ENCODE measurements around the gene SEC22C. TPM values are rescaled to one million over a fixed set of nuclear protein-coding genes. Genes with fewer than 3 reads are reported as not detected.
A peak's percentile ranks its signal among the peaks of the same experiment; 100 is the strongest.

The SEC22C gene
- polyA plus RNA-seq, 3 donors = 15.3 to 28.4 (median 27.4) TPM

DNA sequence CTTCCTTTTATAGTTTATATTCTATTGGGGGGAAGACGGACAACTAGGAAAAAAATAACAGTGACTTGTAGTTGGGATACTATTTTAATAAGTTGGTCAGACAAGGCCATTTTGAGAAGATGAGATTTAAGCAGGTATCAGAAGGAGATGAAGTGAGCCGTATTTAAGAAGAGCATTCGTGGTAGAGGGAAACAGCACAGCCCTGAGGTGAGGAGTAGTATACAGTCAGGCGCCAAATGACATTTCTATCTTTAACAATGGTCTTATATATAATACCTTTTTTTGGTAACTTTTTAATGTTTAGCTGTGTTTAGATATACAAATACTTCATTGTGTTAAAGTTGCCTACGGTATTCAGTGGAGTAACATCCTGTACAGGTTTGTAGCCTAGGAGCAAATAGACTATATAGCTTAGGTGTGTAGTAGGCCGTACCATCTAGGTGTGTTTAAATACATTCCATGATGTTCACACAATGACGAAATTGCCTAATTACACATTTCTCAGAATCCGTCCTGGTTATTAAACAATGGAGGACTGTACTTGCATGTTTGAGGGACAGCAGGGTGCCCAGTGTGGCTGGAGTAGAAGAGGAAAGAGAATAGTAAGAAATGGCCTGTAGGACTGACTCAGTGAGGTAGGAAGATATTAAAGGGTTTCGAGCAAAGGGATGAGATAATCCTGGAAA, 20.3 kb upstream of the SEC22C start:
- H3K36me3 Mint-ChIP-seq = peaks cover 16 to 23% of the 10 kb centered on the region in 2 donors
- Histone ChIP-seq H3K9ac (ENCODE audit: insufficient read depth, low read length, poor library complexity, severe bottlenecking) (no peak overlapping the region), H4K20me1 (ENCODE audit: insufficient read depth, low read length) (peaks cover 53% of the 10 kb centered on the region), H3K4me1 (ENCODE audit: control insufficient read depth in 1 of 2, insufficient read depth in 2 of 2, low read length in 2 of 2) (peaks cover 19 to 27% of the 10 kb centered on the region in 2 donors), H3K79me2 (ENCODE audit: insufficient read depth, low read length) (peaks cover 63% of the 10 kb centered on the region), H2AFZ (ENCODE audit: insufficient read depth, low read depth, low read length, poor library complexity, severe bottlenecking) (no peak overlapping the region), H3K27me3 (ENCODE audit: control insufficient read depth in 2 of 2, insufficient read depth in 2 of 2, low read length in 2 of 2) (no peaks in the 10 kb centered on the region), H3K27ac (ENCODE audit: low read depth in 1 of 2, low read length in 2 of 2) (peak overlapping the region in 1 of 2 donors; percentile 90), H3K4me2 (replicated peaks; ENCODE audit: extremely low read depth, low read length, poor library complexity, severe bottlenecking) (peak overlapping the region; percentile 79), H3K9me3 (replicated peaks in 1 of 2; ENCODE audit: control insufficient read depth in 1 of 2, insufficient read depth in 1 of 2, low read length in 2 of 2) (no peaks in the 10 kb centered on the region), H3K36me3 (replicated peaks in 1 of 2; ENCODE audit: control insufficient read depth in 1 of 2, insufficient read depth in 2 of 2, low read length in 2 of 2) (peaks cover 16 to 32% of the 10 kb centered on the region in 2 donors), H3K4me3 (replicated peaks in 1 of 3; ENCODE audit: low read depth in 2 of 3, low read length in 3 of 3) (peak overlapping the region in 1 of 3 experiments; percentile 91)
- peak overlapping the region; percentile 15 to 97 (median 45) for H3K27ac Mint-ChIP-seq
- WGBS (ENCODE audit: insufficient coverage) = no CpG with 5 or more reads among the region's 9 CpGs
- H3K4me3 Mint-ChIP-seq = no peak overlapping the region
- H3K4me1 Mint-ChIP-seq = peaks cover 26% of the 10 kb centered on the region
- peaks cover 0 to 1% (median 0%) of the 10 kb centered on the region in 7 donors for H3K9me3 Mint-ChIP-seq
- intact Hi-C loops (cut with micrococcal nuclease) = loop anchor here in 1 of 2 donors (10.0 kb wide), 3 partner anchors 163 to 1023 kb away; partner anchors contain the start of genes ACKR2, ANO10 and HIGD1A
- peaks cover 0 to 3% (median 1%) of the 10 kb centered on the region in 3 donors for H3K27me3 Mint-ChIP-seq (ENCODE audit: low read depth in 3 of 3)
- TF ChIP-seq, protein P1, sequence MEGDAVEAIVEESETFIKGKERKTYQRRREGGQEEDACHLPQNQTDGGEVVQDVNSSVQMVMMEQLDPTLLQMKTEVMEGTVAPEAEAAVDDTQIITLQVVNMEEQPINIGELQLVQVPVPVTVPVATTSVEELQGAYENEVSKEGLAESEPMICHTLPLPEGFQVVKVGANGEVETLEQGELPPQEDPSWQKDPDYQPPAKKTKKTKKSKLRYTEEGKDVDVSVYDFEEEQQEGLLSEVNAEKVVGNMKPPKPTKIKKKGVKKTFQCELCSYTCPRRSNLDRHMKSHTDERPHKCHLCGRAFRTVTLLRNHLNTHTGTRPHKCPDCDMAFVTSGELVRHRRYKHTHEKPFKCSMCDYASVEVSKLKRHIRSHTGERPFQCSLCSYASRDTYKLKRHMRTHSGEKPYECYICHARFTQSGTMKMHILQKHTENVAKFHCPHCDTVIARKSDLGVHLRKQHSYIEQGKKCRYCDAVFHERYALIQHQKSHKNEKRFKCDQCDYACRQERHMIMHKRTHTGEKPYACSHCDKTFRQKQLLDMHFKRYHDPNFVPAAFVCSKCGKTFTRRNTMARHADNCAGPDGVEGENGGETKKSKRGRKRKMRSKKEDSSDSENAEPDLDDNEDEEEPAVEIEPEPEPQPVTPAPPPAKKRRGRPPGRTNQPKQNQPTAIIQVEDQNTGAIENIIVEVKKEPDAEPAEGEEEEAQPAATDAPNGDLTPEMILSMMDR (IDR thresholded peaks at IDR 0.05) = no peak
- DNase-seq = no peak

DNA sequence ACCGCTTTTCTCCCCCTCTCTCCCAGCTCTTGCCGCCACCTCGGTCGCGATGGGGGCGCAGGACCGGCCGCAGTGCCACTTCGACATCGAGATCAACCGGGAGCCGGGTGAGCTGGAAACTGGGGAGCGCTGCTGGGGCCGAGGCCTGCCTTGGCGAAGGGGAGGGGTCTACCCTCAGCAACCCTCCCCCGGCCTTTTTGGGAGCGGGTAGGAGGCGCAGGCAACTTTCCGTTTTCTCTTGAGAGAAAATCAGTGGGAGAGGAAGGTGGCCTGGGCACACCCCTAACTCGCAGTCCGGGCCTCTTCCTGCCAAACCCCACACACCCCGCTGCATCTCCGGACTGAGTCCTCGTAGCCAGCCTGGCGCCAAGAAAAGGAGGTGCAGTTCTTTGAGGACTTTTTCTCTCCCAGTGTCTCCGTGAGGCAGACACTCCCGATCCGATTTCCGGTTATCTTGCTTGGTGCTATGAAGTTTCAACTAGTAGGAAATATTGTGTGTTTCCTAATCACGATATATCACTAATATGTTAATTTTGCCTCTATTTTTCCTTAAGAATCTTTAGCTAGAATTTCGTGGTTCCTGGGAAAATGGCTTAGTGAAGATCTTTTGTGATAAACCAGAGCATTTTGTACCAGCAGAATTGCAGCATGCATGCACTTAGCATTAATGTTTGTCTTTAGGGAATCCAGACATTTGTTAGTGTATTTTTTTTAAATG, 19.4 kb upstream of the SEC22C start:
- H3K9me3 Mint-ChIP-seq = peaks cover 0 to 1% (median 0%) of the 10 kb centered on the region in 7 donors
- H3K4me1 ChIP-seq (ENCODE audit: control insufficient read depth in 1 of 2, insufficient read depth in 2 of 2, low read length in 2 of 2) = peaks cover 19 to 27% of the 10 kb centered on the region in 2 donors
- DNase-seq = peak; percentile 30 to 45 (median 37)

More for the DNA sequence above, 19.4 kb upstream of the SEC22C start:
- H3K36me3 ChIP-seq (replicated peaks in 1 of 2; ENCODE audit: control insufficient read depth in 1 of 2, insufficient read depth in 2 of 2, low read length in 2 of 2) = peaks cover 11 to 28% of the 10 kb centered on the region in 2 donors
- H3K4me3 Mint-ChIP-seq = peak overlapping the region; percentile 88 to 98
- peaks cover 25% of the 10 kb centered on the region for H3K4me1 Mint-ChIP-seq
- H3K27ac ChIP-seq (ENCODE audit: low read depth in 1 of 2, low read length in 2 of 2) = peak overlapping the region; percentile 90 to 91
- peaks cover 45% of the 10 kb centered on the region for H4K20me1 ChIP-seq (ENCODE audit: insufficient read depth, low read length)
- WGBS (ENCODE audit: insufficient coverage) = 0% methylated on average over 9 of the region's 31 CpGs
- peaks cover 54% of the 10 kb centered on the region for H3K79me2 ChIP-seq (ENCODE audit: insufficient read depth, low read length)
- H3K4me2 ChIP-seq (replicated peaks; ENCODE audit: extremely low read depth, low read length, poor library complexity, severe bottlenecking) = peak overlapping the region; percentile 79
- H3K9ac ChIP-seq (ENCODE audit: insufficient read depth, low read length, poor library complexity, severe bottlenecking) = peak overlapping the region; percentile 89
- peaks cover 0 to 3% (median 1%) of the 10 kb centered on the region in 3 donors for H3K27me3 Mint-ChIP-seq (ENCODE audit: low read depth in 3 of 3)
- peak overlapping the region; percentile 91 for H2AFZ ChIP-seq (ENCODE audit: insufficient read depth, low read depth, low read length, poor library complexity, severe bottlenecking)
- H3K27ac Mint-ChIP-seq = peak overlapping the region; percentile 96 to 100 (median 99)
- peak overlapping the region; percentile 70 to 94 (median 91) for H3K4me3 ChIP-seq (replicated peaks in 1 of 3; ENCODE audit: low read depth in 2 of 3, low read length in 3 of 3)
- H3K9me3 ChIP-seq (replicated peaks in 1 of 2; ENCODE audit: control insufficient read depth in 1 of 2, insufficient read depth in 1 of 2, low read length in 2 of 2) = no peaks in the 10 kb centered on the region
- intact Hi-C loops (cut with micrococcal nuclease) = loop anchor here in 1 of 2 donors (10.0 kb wide), 3 partner anchors 164 to 1024 kb away; partner anchors contain the start of genes ACKR2, ANO10 and HIGD1A
- no peaks in the 10 kb centered on the region for H3K27me3 ChIP-seq (ENCODE audit: control insufficient read depth in 2 of 2, insufficient read depth in 2 of 2, low read length in 2 of 2)
- TF ChIP-seq, protein P1 (IDR thresholded peaks at IDR 0.05) = peak; percentile 7
- H3K36me3 Mint-ChIP-seq = peaks cover 16 to 17% of the 10 kb centered on the region in 2 donors
